Loucy (cell line): ENCODE data around the gene GAPT.

Experiments
- EZH2phosphoT487 ChIP-seq: fragments of 200-600 bp; IDR thresholded peaks from 2 replicates; pipeline ENCODE4 v1.6.1; 2018; ENCODE audit warnings: antibody characterized with exemption, mild to moderate bottlenecking, moderate library complexity, borderline replicate concordance
- TF ChIP-seq, protein P1 (sequence below): fragments of 200-600 bp; sonication (generic); conservative IDR thresholded peaks from 2 replicates; pipeline ENCODE4 v1.5.1; 2014; ENCODE audit warnings: mild to moderate bottlenecking, antibody characterized with exemption, low read length

DNA sequence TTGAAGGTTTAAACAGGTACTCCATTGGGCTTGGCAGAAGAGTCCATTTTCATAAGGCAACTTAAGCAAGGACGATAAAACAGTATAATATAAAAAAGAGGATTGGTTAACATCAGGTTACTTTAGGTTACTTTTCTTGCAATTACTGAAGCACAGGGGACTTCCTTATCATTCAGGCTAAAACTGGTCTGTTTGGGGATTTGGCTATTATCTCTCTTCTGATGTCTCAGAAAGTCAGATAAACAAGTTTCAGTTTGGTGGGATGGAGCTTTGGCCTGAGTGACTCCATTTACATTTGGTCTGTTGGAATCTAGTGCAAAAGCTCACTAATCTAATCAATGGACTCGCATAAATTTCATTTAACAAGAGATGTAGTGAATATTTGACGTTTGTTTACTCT is 8.0 kb downstream of the GAPT start:
- TF ChIP-seq, protein P1, sequence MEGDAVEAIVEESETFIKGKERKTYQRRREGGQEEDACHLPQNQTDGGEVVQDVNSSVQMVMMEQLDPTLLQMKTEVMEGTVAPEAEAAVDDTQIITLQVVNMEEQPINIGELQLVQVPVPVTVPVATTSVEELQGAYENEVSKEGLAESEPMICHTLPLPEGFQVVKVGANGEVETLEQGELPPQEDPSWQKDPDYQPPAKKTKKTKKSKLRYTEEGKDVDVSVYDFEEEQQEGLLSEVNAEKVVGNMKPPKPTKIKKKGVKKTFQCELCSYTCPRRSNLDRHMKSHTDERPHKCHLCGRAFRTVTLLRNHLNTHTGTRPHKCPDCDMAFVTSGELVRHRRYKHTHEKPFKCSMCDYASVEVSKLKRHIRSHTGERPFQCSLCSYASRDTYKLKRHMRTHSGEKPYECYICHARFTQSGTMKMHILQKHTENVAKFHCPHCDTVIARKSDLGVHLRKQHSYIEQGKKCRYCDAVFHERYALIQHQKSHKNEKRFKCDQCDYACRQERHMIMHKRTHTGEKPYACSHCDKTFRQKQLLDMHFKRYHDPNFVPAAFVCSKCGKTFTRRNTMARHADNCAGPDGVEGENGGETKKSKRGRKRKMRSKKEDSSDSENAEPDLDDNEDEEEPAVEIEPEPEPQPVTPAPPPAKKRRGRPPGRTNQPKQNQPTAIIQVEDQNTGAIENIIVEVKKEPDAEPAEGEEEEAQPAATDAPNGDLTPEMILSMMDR = no peak
- no peak for TF ChIP-seq EZH2phosphoT487
